K562 (cell line): ENCODE results near the gene CPM. TPM values are rescaled to one million over a fixed set of nuclear protein-coding genes. Genes with fewer than 3 reads are reported as not detected.

Experiments
- ATAC-seq: fragments of 200-7000 bp; cut with Tn5 transposase; 3 replicates; pipeline ENCODE4 v1.9.1; 2020; ENCODE audit warnings: moderate library complexity
- BruUV-seq: library from RNA; stranded (reverse); fragments of 400-500 nt; replicated peaks from 2 replicates; lab custom pipeline; 2021; lab: Mats Ljungman, UMichigan
- CTCF ChIA-PET: fragments of 300-600 bp; formaldehyde crosslinking; extraction: SDS; loops from one replicate; lab custom pipeline; 2021; ENCODE audit warnings: low intra/inter-chr PET ratio; lab: Yijun Ruan, JAX
- POLR2A ChIA-PET: fragments of 300-600, 350-650 bp; sonication (Branson Sonifier 250); formaldehyde crosslinking; extraction: SDS; loops from one replicate; lab custom pipeline; 2021; ENCODE audit warnings: antibody characterized with exemption, inconsistent platforms; lab: Yijun Ruan, JAX
- DNase-seq, 4 experiments: peaks; one replicate each; pipeline versions ENCODE4 v3.0.0 to v3.0.0-alpha.2; 2011 to 2018; ENCODE audit warnings: low spot score in 3 of 4, mixed read lengths in 3 of 4; ENCODE audit errors: extremely low read depth in 1 of 4
- FAIRE-seq: peaks from 2 replicates; lab custom pipeline; 2011; peaks lifted over from hg19 to GRCh38; lab: Jason Lieb, UNC
- H2AFZ ChIP-seq: 2 replicates; pipeline ENCODE4 v1.6.0; 2011; ENCODE audit warnings: low read depth, low read length, control low read depth, inconsistent platforms
- H3K27ac ChIP-seq: fragments of 200-600 bp; 3 replicates; pipeline ENCODE4 v1.8.0; 2011; ENCODE audit warnings: low read depth, mild to moderate bottlenecking, control low read depth, inconsistent platforms, low read length, moderate library complexity, mixed read lengths; ENCODE audit errors: extremely low read depth
- H3K27me3 ChIP-seq, 2 experiments: fragments of 300-600 bp in 1 of 2; 2 replicates in 1 of 2; 3 replicates in 1 of 2; pipeline versions ENCODE4 v1.6.0 to v1.8.0; 2011; ENCODE audit warnings: inconsistent platforms in 2 of 2, low read length in 2 of 2, mild to moderate bottlenecking in 1 of 2, mixed read lengths in 1 of 2, moderate library complexity in 1 of 2; ENCODE audit not compliant: control insufficient read depth in 2 of 2, insufficient read depth in 2 of 2
- H3K36me3 ChIP-seq: fragments of 300-600 bp; 3 replicates; pipeline ENCODE4 v1.8.0; 2011; ENCODE audit warnings: mild to moderate bottlenecking, low read length, inconsistent platforms; ENCODE audit not compliant: control insufficient read depth, insufficient read depth
- H3K4me1 ChIP-seq, 2 experiments: fragments of 200-600 bp in 1 of 2; replicated peaks in 1 of 2; 2 replicates in 1 of 2; 3 replicates in 1 of 2; pipeline versions ENCODE4 v1.5.1 to v1.8.0; 2011; ENCODE audit warnings: inconsistent platforms in 2 of 2, low read length in 2 of 2, mild to moderate bottlenecking in 1 of 2, mixed read lengths in 1 of 2, moderate library complexity in 1 of 2; ENCODE audit not compliant: control insufficient read depth in 2 of 2, insufficient read depth in 2 of 2
- H3K4me2 ChIP-seq: 2 replicates; pipeline ENCODE4 v1.6.1; 2011; ENCODE audit warnings: low read length, control low read depth, inconsistent platforms, mixed read lengths; ENCODE audit not compliant: insufficient read depth
- H3K4me3 ChIP-seq: fragments of 200-600 bp; sonication (generic), shearing (Covaris generic); 2 replicates; pipeline ENCODE4 v1.5.1; 2016; ENCODE audit warnings: control low read depth, inconsistent platforms
- H3K79me2 ChIP-seq: fragments of 200-600 bp; 3 replicates; pipeline ENCODE4 v1.8.0; 2011; ENCODE audit warnings: low read length, inconsistent platforms; ENCODE audit not compliant: control insufficient read depth, insufficient read depth
- H3K9ac ChIP-seq, 2 experiments: 2 replicates each; pipeline versions ENCODE4 v1.6.0 to v1.6.1; 2011; ENCODE audit warnings: low read depth in 2 of 2, low read length in 2 of 2, control low read depth in 1 of 2, inconsistent platforms in 1 of 2, mild to moderate bottlenecking in 1 of 2, mixed read lengths in 1 of 2; ENCODE audit not compliant: insufficient read depth in 1 of 2
- H3K9me1 ChIP-seq: one replicate; pipeline ENCODE4 v1.6.0; 2011; ENCODE audit warnings: inconsistent platforms, mild to moderate bottlenecking, low read length, moderate library complexity; ENCODE audit not compliant: control insufficient read depth, insufficient read depth
- H3K9me3 ChIP-seq: replicated peaks from 2 replicates; pipeline ENCODE4 v1.5.1; 2011; ENCODE audit warnings: low read depth, low read length, inconsistent platforms; ENCODE audit not compliant: control insufficient read depth, insufficient read depth
- H4K20me1 ChIP-seq: replicated peaks from 2 replicates; pipeline ENCODE4 v1.6.1; 2011; ENCODE audit warnings: low read length, inconsistent platforms, mixed read lengths; ENCODE audit not compliant: control insufficient read depth, insufficient read depth
- ATF3 ChIP-seq, 2 experiments: fragments of 450-650 bp in 1 of 2; sonication (generic) in 1 of 2; formaldehyde crosslinking in 1 of 2; IDR thresholded peaks in 1 of 2; conservative IDR thresholded peaks in 1 of 2; 2 replicates each; pipeline versions ENCODE4 v1.6.1 to v1.8.1; 2016 to 2023; ENCODE audit warnings: mild to moderate bottlenecking in 2 of 2, moderate library complexity in 2 of 2, inconsistent platforms in 1 of 2, missing genetic modification reagents in 1 of 2
- BRF1 ChIP-seq: IDR thresholded peaks from 3 replicates; pipeline ENCODE4 v1.6.1; 2011; ENCODE audit warnings: borderline replicate concordance, mild to moderate bottlenecking; ENCODE audit not compliant: insufficient read length; ENCODE audit errors: extremely low read depth
- GTF3C2 ChIP-seq: IDR thresholded peaks from 3 replicates; pipeline ENCODE4 v1.6.1; 2011; ENCODE audit warnings: borderline replicate concordance, mild to moderate bottlenecking, moderate library complexity; ENCODE audit not compliant: insufficient read length; ENCODE audit errors: extremely low read depth
- HES1 ChIP-seq: fragments of 450-650 bp; IDR thresholded peaks from 2 replicates; pipeline ENCODE4 v1.6.1; 2016; ENCODE audit warnings: low read depth, mild to moderate bottlenecking, moderate library complexity
- MXI1 ChIP-seq: IDR thresholded peaks from 2 replicates; pipeline ENCODE4 v1.6.1; 2011; ENCODE audit warnings: low read depth, mild to moderate bottlenecking, improper control_type of control experiment, low read length
- POU5F1 ChIP-seq: fragments of 150-350 bp; IDR thresholded peaks from 2 replicates; pipeline ENCODE4 v1.6.1; 2014; ENCODE audit warnings: borderline replicate concordance, low read length, low read depth, mild to moderate bottlenecking; ENCODE audit not compliant: partially characterized antibody
- SREBF1 ChIP-seq: fragments of 150-350 bp; IDR thresholded peaks from 2 replicates; pipeline ENCODE4 v1.6.1; 2014; ENCODE audit warnings: antibody characterized with exemption, low read depth, low read length, borderline replicate concordance
- TAF9B ChIP-seq: fragments of 450-650 bp; IDR thresholded peaks from 2 replicates; pipeline ENCODE4 v1.6.1; 2018; ENCODE audit warnings: mild to moderate bottlenecking; ENCODE audit not compliant: partially characterized antibody
- TRIM24 ChIP-seq, 2 experiments: fragments of 450-650 bp; IDR thresholded peaks; 2 replicates each; pipeline ENCODE4 v1.6.1; 2016
- ZBTB49 ChIP-seq: sonication (generic); formaldehyde crosslinking; IDR thresholded peaks from 2 replicates; pipeline ENCODE4 v1.8.0; 2022; ENCODE audit warnings: missing genetic modification reagents, mild to moderate bottlenecking, borderline replicate concordance
- ZFP36 ChIP-seq: fragments of 150-350 bp; IDR thresholded peaks from 2 replicates; pipeline ENCODE4 v1.6.1; 2018; ENCODE audit warnings: low read length, low read depth; ENCODE audit not compliant: partially characterized antibody
- ZNF124 ChIP-seq: sonication (generic); formaldehyde crosslinking; IDR thresholded peaks from 2 replicates; pipeline ENCODE4 v1.8.1; 2022; ENCODE audit warnings: missing genetic modification reagents
- ZSCAN32 ChIP-seq: fragments of 450-650 bp; formaldehyde crosslinking; IDR thresholded peaks from 2 replicates; pipeline ENCODE4 v1.4.0; 2020; ENCODE audit warnings: mild to moderate bottlenecking, moderate library complexity
- WGBS: fragments of 100-300 bp; shearing (Covaris generic); methylation state at CpG from one replicate; pipeline ENCODE4 v1.1.6; 2016; ENCODE audit warnings: low coverage, mixed read lengths; ENCODE audit not compliant: insufficient coverage; ENCODE audit errors: missing lambda C conversion rate; 5-methylcytosine and 5-hydroxymethylcytosine counted together
- in situ Hi-C: fragments of 300-500 bp; cut with MboI; formaldehyde crosslinking; loops from 4 replicates; pipeline ENCODE4 v1.15.0; 2018; ENCODE audit warnings: inconsistent platforms, mixed read lengths
- intact Hi-C: fragments of 100-400 bp; cut with micrococcal nuclease; formaldehyde crosslinking; loops from 2 replicates; pipeline ENCODE4 v1.14.2; 2022
- polyA plus RNA-seq, 8 experiments: library from polyadenylated mRNA; depleted of rRNA in 4 of 8; stranded (reverse) in 5 of 8; unstranded in 3 of 8; fragments of >200 nt; fragmentation: Nextera tagmentation in 2 of 8; fragmentation: Illumina TruSeq in 1 of 8; extraction: Ambion mirVana in 2 of 8; extraction: Trizol in 1 of 8; gene quantifications; 2 replicates each; pipeline versions ENCODE4 v1.2.1 to v1.2.3, GENCODE V29; 2011 to 2014; ENCODE audit warnings: inconsistent platforms in 1 of 8, missing spikeins in 1 of 8
- total RNA-seq, 7 experiments: library from RNA; depleted of rRNA in 6 of 7; stranded (reverse); fragments of >200 nt in 6 of 7; fragmentation: Illumina TruSeq in 2 of 7; extraction: Trizol in 2 of 7; gene quantifications; 2 replicates each; pipeline versions ENCODE4 v1.2.1 to v1.2.3, GENCODE V29; 2011 to 2021; ENCODE audit warnings: low replicate concordance in 1 of 7

Gene CPM
- total and polyA plus RNA-seq, 9 of the 15 experiments (the other 6 are each of a cell fraction or from before 2014, with no cell fraction given): 0.31 TPM; not detected in 8

- no peak overlapping the region for H3K27ac ChIP-seq
- H3K9me3 ChIP-seq: no peaks in the 10 kb centered on the region
- peaks cover 14% of the 10 kb centered on the region; the same call in 2 of the 3 replicates for H3K79me2 ChIP-seq
- no peaks in the 10 kb centered on the region for H3K9me1 ChIP-seq
- H3K36me3 ChIP-seq: peaks cover 94% of the 10 kb centered on the region
- DNase-seq: no peak
- FAIRE-seq: no peak
- no TSS peak for BruUV-seq
- H3K4me2 ChIP-seq: no peak overlapping the region
- intact Hi-C loops: no loop called here
- no peak for ATAC-seq
- CTCF ChIA-PET: no interaction called here
- in situ Hi-C loops: no loop called here
- H3K4me1 ChIP-seq: no peaks in the 10 kb centered on the region
- H3K4me3 ChIP-seq: no peak overlapping the region
- H3K9ac ChIP-seq: no peak overlapping the region
- POLR2A ChIA-PET: interaction anchor here (0.5 to 1.2 kb wide), 5 partner anchors 13 to 69 kb away, joined by 3 to 5 read pairs (median 3); partner anchors contain the start of gene MDM2
- no peaks in the 10 kb centered on the region for H3K27me3 ChIP-seq
- H4K20me1 ChIP-seq: no peaks in the 10 kb centered on the region; the same call in 1 of the 2 replicates
- WGBS: 87% methylated on average over 5 of the region's 5 CpGs
- H2AFZ ChIP-seq: no peak overlapping the region
- TF ChIP-seq ZNF124 (CRISPR knock-in tag) (no peak), HES1 (no peak), MXI1 (no peak), BRF1 (no peak), TRIM24 (IDR thresholded peaks at IDR 0.05) (no peak), ATF3 (IDR thresholded peaks at IDR 0.05) (no peak), ATF3 (CRISPR knock-in tag; conservative IDR thresholded peaks at IDR 0.05) (no peak), POU5F1 (no peak), ZSCAN32 (CRISPR knock-in tag) (no peak), SREBF1 (no peak), ZBTB49 (CRISPR knock-in tag) (no peak), GTF3C2 (no peak), TAF9B (no peak), ZFP36 (no peak)
Measured at GRCh38 chr12:68827895-68828671, 104.9 kb downstream of the CPM start.
